ENCODE measurements around the gene ABHD12. TPM values are rescaled to one million over a fixed set of nuclear protein-coding genes. Genes with fewer than 3 reads are reported as not detected.
"Not testable (repeated sequence)": the region's sequence is repeated elsewhere in the genome, so short reads cannot be mapped to it uniquely, and the experiment has no call there.

Gene ABHD12
- total RNA-seq, 1 experiment from 2014 or later, result 22.3 TPM

DNA sequence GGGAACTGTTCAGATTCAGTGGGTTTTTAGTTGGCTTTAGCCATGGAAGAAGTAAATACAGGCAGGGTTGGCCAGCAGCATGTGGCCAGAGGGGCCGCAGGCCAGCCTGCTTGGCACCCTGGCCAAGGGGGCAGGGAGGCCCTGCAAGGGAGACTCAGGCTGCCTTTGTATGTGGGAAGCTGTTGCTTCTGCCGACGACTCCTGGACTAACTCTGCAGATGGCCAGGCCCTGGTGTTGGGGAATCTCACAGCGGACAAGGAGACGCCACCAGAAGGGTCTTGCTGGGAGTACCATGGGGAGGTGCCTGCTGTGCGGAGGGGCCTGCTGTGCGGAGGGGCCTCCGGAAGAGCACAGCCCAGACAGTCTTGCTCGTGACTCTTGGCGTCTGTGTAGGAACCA lies 117.6 kb downstream of the ABHD12 start:
- in situ Hi-C loops (cut with HindIII; ENCODE audit: low sequenced_read_pairs), result no loop called here
- no peak for DNase-seq (ENCODE audit: low spot score)

- in situ Hi-C loops (cut with HindIII; ENCODE audit: low sequenced_read_pairs), result no loop called here
- no peak for DNase-seq (ENCODE audit: low spot score)
Measured at GRCh38 chr20:25272223-25273000, 118.2 kb downstream of the ABHD12 start.

- in situ Hi-C loops (cut with HindIII; ENCODE audit: low sequenced_read_pairs), result no loop called here
Measured at GRCh38 chr20:25271486-25272222, 119.0 kb downstream of the ABHD12 start.

DNA sequence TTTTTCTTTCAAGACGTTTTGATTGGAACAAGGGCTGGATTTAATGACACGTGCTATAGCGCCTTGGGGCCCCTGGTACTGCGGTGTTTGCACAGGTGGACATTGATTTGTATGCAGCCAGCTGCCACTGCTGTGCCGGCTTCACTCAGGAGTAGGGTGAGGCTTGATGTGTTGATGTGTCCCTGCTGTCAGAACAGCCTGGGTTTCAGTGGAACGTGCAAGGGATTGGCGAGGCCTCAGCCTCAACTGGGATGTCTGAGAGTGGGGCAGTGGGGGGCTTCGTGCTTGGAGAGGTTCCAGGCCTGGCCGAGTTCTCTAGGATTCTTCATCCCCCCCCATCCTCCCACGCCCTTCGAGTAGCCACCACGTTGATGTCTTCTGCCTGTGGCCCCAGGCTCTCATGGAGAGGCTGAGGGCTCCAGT lies 119.8 kb downstream of the ABHD12 start:
- in situ Hi-C loops (cut with HindIII; ENCODE audit: low sequenced_read_pairs), result no loop called here

More at GRCh38 chr20:25271486-25272222, 119.0 kb downstream of the ABHD12 start:
- no peak for DNase-seq (ENCODE audit: low spot score)

DNA sequence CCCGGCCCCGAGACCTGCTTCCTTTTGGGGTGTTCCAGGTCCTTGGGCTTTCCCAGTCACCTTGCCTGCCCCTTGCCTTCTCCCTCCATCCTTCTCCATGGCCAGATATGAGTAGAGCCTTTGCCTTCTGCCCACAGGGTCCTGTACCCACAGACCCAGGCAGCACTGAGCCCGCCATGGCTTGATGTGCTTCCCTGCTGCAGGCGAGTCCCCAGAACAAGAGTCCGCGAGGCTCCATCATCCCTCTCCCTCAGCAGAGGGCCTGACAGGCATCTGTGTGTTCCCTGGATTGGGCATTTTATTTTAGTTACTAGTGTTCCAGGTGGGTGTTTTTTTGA lies 120.8 kb downstream of the ABHD12 start:
- no peak for DNase-seq (ENCODE audit: low spot score)
- in situ Hi-C loops (cut with HindIII; ENCODE audit: low sequenced_read_pairs), result no loop called here

More for the DNA sequence above, 119.8 kb downstream of the ABHD12 start:
- no peak for DNase-seq (ENCODE audit: low spot score)

DNA sequence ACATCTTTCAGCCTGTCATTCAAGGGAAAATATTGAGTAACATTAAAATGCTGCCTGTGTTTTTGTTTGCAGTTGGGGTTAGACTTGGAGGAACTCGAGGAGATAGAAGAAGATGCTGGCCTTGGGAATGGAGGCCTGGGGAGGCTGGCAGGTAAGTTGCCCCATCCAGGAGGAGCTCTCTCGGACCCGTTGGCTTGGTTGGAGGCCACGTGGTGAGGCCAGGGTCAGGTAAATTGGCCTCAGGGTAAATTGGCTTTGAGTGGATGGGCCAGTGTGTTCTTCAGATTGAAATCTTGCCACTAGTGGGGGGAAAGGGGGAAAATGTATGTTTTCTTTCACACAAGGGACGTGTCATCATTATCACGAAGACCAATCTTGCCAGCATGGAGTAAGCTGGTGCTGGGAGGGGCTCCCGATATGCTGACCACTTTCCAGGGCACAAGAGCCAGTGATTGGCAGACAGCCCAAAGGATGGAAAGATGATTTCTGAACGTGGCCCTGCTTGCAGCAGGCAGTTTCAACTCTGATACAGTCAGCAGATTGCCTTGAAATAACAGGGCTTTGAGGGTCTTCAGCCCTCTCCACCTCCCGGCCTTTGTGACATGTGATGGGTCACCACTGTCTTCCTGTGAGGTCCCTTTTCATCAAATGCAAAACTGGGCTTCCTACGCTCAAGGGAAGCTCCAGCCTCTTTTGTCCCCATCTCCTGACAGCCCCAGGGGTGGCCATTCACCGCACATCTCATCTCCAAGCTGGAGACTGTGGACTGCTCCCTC lies 121.4 kb downstream of the ABHD12 start:
- in situ Hi-C loops (cut with HindIII; ENCODE audit: low sequenced_read_pairs), result no loop called here
- DNase-seq (ENCODE audit: low spot score), result no peak

- DNase-seq (ENCODE audit: low spot score); in situ Hi-C loops (cut with HindIII; ENCODE audit: low sequenced_read_pairs): not testable (repeated sequence)
Measured at GRCh38 chr20:25260770-25261437, 129.7 kb downstream of the ABHD12 start.

DNA sequence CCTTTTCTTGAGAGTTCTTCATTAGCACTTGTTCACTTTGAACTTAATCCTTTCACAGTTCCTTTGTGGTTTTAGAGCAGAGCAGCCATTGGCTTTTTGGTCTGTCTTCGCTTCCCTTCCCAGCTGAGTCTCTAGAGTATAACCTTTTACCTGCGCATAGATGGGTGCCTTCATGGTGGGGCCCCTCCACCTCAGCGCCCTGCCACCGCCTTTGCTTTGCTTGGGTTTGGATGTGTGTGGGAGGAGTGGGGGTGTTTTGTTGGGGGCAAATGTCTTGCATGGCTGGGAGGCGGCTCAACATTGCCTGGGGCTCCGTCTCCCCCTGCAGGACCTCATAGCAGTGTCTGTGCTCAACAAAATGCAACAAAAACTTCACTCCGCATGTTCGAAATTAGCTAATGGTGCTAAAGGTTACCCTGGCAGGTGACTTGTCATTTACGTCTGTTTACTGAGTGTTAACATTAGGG lies 130.8 kb downstream of the ABHD12 start:
- in situ Hi-C loops (cut with HindIII; ENCODE audit: low sequenced_read_pairs), result loop anchor here (10.0 kb wide), 1 partner anchor 55 kb away; no protein-coding TSS in a partner anchor
- no peak for DNase-seq (ENCODE audit: low spot score)

GRCh38 chr20:25259358-25259757 lies 131.3 kb downstream of the ABHD12 start:
- in situ Hi-C loops (cut with HindIII; ENCODE audit: low sequenced_read_pairs), result loop anchor here (10.0 kb wide), 1 partner anchor 55 kb away; no protein-coding TSS in a partner anchor
- DNase-seq (ENCODE audit: low spot score), result no peak

GRCh38 chr20:25258828-25259227 lies 131.8 kb downstream of the ABHD12 start:
- in situ Hi-C loops (cut with HindIII; ENCODE audit: low sequenced_read_pairs), result loop anchor here (10.0 kb wide), 1 partner anchor 54 kb away; no protein-coding TSS in a partner anchor
- no peak for DNase-seq (ENCODE audit: low spot score)

DNA sequence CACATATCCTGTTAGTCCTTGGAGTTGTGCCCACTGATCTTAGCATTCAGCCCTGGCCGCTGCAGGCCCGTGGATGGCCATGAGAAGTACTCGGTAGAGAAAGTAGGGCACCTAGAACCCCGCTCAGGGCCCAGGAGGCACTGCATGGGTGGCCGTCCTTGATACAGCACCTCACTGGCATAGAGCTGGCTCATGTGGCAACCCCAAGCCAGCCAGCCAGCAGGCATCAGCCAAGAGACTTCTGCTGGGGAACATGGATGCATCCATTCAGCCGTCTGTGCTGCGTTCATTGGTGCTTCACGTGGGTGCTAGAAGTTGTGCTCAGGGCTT lies 132.2 kb downstream of the ABHD12 start:
- in situ Hi-C loops (cut with HindIII; ENCODE audit: low sequenced_read_pairs), result loop anchor here (10.0 kb wide), 1 partner anchor 54 kb away; no protein-coding TSS in a partner anchor
- peak; percentile 52 for DNase-seq (ENCODE audit: low spot score)

- in situ Hi-C loops (cut with HindIII; ENCODE audit: low sequenced_read_pairs), result loop anchor here (10.0 kb wide), 1 partner anchor 53 kb away; no protein-coding TSS in a partner anchor
- DNase-seq (ENCODE audit: low spot score), result no peak
Measured at GRCh38 chr20:25257756-25258475, 132.7 kb downstream of the ABHD12 start.

GRCh38 chr20:25257130-25257529 lies 133.5 kb downstream of the ABHD12 start:
- in situ Hi-C loops (cut with HindIII; ENCODE audit: low sequenced_read_pairs), result loop anchor here (10.0 kb wide), 1 partner anchor 52 kb away; no protein-coding TSS in a partner anchor
- DNase-seq (ENCODE audit: low spot score), result no peak

DNA sequence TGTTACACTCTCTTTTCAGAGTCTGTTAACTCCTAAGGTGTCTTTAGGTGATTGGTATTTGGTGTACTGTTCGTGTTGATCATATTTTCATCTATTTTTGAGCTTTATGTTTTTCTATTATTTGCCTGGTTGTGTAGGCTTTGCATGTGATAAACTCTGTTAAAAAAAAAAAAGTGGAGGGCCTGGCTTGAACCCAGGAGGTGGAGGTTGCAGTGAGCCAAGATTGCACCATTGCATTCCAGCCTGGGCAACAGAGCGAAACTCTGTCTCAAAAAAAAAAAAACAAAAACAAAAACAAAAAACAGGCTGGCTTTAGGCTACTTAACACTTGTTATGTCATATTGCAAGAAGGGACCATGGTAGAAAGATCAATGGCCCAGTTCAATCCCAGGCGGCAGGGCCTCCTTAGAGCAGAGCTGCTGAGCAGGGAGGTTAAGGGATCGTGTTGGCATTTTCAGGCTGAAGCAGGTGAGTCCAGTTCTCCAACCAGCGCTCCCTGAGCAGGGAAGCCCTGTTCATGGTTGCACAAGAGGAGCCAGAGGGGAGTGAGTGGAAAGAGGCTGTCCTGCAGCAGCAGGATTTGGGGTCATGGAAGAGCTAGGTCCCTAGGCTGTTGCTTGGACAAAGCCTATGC lies 134.3 kb downstream of the ABHD12 start:
- in situ Hi-C loops (cut with HindIII; ENCODE audit: low sequenced_read_pairs), result loop anchor here (10.0 kb wide), 1 partner anchor 52 kb away; no protein-coding TSS in a partner anchor
- DNase-seq (ENCODE audit: low spot score), result no peak

DNA sequence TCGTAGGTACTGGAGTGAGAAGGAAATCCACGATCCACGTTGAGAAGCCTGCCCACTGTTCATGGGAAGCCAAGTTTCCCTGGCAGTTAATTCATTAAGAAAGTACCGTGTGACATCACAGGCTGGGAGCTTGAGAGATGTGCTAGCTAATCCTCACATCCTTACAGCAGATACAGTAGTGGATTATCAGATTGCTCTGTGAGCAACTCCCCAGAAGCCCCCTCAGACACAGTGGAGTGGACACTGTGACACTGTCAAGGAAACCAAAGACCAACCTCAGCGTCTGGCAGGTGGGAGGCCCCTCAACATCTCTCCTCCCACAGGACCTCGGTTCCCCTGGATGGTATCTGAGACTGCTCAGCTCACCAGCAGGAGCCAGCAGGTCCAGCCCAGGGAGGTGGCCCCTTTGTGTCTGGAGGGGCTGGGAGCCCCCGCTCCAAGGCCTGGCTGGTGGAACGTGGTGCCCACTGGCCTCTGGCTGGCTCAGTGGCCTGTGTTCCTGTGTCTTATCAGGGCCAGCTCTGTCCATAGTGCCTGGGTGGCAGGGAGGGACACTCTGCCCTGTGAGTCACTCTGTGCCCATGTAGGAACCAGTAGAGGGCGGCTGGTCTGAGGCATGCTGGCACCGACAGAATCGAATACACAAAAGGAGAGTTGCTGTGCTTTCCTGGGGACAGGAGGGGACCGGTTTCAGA lies 135.5 kb downstream of the ABHD12 start:
- in situ Hi-C loops (cut with HindIII; ENCODE audit: low sequenced_read_pairs), result loop anchor here (10.0 kb wide), 1 partner anchor 50 kb away; no protein-coding TSS in a partner anchor
- DNase-seq (ENCODE audit: low spot score), result no peak

DNA sequence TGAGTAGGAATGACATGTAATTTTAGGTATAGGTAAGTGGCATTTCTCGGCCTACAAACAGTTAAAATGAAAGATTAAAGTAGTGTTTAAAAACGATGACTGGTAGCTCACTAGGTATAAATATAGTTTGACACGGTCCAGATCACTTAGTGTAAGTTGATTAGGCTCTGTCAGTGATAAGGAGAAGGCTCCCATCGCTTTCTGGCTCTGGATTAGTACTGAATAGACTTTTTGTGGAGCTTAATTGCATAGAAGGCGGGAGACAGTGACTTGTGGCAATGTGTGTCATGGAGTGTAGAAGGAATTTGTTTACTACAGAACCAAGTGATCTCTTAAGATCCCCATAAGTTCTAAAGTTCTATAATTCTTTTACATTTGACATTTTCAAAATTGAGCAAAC lies 136.1 kb downstream of the ABHD12 start:
- no peak for DNase-seq (ENCODE audit: low spot score)

More for the DNA sequence above, 136.1 kb downstream of the ABHD12 start:
- in situ Hi-C loops (cut with HindIII; ENCODE audit: low sequenced_read_pairs), result loop anchor here (10.0 kb wide), 1 partner anchor 50 kb away; no protein-coding TSS in a partner anchor
